HG03521 (cell line): ENCODE results near the gene RTP5.

Source experiments
- ATAC-seq: cut with Tn5 transposase; IDR thresholded peaks from one replicate; pipeline ENCODE4 v1.9.1; 2021; ENCODE audit warnings: mild to moderate bottlenecking, moderate library complexity; ENCODE audit not compliant: unreplicated experiment

The RTP5 gene

GRCh38 chr2:241857041-241857541, 12.4 kb upstream of the RTP5 start:
- ATAC-seq: no peak

DNA sequence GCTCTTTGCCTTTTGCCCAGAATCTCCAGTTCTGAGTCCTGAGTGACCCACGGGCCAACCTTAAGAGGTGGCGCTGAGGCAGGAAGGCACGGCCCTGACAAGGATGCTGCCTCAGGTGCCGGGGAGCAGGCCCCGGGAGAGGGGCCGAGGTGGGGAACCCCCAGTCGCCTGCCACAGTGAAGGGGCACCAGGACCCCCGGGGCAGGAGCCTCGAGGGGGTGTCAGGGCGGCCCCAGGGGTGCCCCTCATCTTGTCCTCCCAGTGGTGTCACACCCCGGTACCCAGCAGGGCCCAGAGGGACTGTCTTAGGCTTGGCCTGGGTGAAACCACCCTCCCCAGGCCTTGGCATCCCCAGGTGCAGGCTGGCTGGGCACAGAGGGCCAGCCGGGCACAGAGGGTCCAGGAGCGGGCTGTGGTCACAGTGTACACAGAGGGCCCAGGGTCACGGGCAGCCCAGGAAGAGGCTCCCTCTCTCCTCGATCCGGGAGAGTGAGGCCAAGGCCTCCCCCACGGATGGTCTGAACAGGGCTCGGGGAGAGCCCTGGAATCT, 11.9 kb upstream of the RTP5 start:
- ATAC-seq: no peak

- ATAC-seq: no peak
Measured at GRCh38 chr2:241858206-241859016, 11.1 kb upstream of the RTP5 start, which contains the start of gene PDCD1. Gene PDCD1 (minus strand): TSS chr2:241858894. CDS start chr2:241858838, 56 bp downstream.

DNA sequence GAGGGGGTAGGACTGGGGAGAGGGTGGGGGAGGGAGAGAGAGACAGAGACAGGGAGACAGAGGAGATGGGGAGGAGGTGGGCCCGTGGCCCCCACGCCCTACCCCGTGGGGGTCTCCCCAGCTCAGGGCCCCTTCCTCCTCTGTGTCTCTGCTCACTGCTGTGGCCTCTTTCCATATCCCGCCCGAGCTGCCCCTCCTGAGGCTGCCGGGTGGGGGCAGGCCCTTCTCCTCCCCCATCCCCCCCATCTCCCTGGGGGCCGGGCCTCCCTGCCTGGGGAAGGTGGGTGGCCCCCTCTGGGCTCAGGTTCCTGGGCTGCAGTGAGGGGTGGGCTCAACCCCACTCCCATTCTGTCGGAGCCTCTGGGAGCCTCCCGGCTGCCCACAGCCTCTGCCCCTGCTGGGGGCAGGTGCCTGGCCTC, 10.5 kb upstream of the RTP5 start:
- no peak for ATAC-seq

DNA sequence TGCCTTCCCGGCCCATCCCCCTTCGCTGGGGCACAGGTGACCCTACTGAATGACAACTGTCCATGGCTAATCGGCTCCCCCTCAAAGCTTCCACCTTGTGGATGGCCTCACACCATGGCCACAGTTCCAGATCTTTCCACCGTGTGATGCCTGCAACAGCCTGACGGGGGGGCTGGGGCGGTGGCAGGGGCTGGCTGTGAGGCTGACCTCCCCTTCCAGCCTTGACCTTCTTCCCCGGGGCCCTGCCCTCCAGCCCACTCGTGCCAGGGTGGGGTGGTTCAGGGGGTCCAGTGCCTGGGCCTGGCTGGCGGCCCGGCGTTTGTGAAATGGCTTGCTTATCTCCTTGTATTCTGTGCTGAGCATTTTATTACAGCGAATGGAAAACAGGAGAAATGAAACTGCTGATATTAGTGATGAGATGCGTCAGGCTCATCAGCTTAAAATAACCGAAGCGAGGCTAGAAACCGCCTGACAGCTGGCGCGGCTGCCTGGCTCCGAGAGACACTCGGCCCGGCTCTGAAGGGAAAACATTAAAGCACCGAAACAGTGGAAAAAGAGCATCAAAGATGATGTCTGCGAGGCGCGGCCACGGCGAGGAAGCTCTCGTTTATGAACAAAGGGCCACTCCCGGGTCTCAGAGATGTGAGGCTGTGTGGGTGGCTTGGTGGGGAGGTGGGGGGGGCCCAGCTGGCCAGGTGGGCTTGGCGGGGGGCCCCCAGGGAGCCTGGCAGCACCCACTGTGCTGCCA, 9.9 kb upstream of the RTP5 start:
- ATAC-seq: no peak

DNA sequence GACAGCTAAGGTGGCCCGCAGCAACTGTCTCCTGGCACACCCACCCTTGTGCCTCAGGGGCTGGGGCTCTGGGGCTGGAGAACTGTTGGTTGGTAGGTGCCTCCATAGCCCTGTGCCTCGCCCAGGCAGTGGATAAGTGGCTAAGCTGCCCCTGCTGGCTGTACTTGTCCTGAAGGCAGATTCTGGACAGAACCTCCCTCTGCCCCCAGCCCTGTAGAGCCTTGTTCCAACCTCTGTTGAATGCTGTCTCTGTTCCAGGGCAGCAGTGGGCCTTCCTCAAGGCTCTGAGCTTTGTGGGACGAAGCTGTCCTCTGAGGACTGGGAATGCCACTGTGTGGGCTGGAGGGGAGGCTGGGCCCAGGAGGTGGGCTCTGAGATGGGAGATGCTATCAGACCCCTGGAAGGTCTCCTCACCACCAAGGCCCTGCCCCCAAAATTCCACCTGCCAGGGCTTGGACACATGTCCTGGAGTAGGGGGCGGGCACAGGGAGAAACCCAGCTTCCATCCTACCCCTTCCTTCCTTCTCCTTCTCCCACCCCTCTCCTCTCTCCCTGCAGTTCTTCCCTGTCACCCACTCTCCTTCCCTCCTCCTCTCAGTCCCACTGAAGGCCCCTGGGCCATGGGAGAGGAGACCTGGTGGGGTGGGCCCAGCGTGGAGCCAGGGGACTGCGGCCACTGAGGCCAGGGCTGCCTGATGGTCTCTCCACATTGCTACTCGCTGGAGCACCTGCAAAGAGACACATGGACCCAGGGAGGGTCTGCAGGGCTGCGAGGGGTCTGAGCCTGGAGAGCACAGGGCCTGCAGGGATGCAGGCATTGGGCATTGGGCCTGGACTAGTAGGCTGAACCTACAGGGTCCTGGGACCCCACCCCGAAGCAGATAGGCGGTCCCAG, 9.1 kb upstream of the RTP5 start:
- ATAC-seq: no peak

GRCh38 chr2:241861264-241861663, 8.3 kb upstream of the RTP5 start:
- no peak for ATAC-seq

GRCh38 chr2:241862093-241862492, 7.4 kb upstream of the RTP5 start:
- no peak for ATAC-seq

DNA sequence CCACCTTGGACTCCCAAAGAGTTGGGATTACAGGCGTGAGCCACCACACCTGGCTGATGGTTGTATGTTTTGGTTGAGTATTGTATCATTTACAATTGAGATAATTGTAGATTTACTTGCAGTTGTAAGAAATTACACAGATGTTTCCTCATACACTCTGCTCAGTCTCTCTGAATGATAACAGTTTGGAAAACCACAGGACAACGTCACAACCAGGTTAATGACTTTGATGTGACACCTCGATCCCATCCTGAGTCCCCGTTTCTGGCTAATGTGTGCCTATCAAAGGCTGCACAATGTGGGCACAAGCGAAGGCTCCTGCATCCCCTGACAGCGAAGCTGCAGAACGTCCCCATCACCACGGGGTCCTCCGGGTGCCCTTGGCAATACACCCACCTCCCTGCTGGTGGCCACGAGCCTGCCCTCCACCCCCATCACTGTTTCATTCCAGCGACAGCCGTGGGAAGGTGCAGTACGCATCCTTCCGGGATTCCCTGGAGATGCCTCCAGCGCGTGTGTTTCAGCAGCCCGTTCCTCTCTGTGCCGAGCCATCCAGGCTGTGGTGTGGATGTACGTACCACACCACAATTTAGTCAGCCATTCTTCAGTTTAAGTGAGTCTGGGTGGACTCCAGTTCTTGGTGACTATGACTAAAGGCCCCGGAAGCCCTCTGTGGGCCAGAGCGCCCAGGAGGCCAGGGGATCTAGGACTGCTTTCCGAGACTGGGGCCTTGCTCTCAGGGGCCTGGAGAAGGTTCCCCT, 6.6 kb upstream of the RTP5 start:
- ATAC-seq: no peak

DNA sequence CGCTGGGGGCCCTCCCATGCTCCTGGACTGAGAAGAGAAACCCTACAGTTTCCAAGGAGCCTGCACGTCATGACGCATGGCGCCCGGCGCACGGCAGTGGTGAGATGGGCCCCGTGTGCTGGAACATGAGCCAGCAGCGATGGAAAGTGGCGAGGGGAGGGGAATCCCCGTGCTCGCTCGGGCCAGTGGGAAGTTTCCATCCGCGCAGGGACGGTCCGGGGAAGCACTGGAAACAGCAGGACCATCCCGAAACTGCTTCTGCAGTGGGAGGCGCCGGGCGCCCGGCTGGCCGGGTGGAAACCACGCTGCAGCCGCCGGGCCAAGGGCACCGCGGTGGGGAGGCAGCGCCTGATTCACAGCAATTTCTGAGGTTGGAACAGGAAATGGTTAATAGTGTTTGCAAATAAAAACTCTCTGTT, 6.0 kb upstream of the RTP5 start:
- ATAC-seq: no peak

DNA sequence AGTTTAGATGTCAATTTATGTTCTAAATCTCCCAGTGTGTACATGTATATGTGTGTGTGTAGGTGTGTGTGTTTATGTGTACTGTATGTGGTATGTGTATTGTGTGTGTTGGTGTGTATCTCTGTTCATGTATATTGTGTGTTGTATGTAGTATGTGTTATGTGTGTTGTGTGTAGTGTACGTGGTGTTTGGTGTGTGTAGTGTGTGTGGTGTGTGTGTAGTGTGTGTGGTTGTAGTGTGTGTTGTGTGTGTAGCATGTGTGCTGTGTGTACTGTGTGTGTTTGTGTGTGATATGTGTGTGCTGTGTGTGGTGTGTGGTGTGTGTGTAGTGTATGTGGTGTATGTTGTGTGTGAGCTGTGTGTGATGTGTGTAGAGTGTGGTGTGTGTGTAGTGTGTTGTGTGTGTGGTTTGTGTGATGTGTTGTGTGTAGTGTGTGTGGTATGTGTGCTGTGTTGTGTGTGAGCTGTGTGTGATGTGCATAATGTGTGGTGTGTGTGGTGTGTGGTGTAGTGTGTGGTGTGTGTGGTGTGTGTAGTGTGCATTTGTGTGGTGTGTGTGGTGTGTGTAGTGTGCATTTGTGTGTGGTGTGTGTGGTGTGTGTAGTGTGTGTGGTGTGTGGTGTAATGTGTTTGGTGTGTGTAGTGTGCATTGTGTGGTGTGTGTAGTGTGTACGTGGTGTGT, 5.2 kb upstream of the RTP5 start:
- ATAC-seq: no peak

GRCh38 chr2:241864850-241865213, 4.7 kb upstream of the RTP5 start:
- ATAC-seq: no peak

DNA sequence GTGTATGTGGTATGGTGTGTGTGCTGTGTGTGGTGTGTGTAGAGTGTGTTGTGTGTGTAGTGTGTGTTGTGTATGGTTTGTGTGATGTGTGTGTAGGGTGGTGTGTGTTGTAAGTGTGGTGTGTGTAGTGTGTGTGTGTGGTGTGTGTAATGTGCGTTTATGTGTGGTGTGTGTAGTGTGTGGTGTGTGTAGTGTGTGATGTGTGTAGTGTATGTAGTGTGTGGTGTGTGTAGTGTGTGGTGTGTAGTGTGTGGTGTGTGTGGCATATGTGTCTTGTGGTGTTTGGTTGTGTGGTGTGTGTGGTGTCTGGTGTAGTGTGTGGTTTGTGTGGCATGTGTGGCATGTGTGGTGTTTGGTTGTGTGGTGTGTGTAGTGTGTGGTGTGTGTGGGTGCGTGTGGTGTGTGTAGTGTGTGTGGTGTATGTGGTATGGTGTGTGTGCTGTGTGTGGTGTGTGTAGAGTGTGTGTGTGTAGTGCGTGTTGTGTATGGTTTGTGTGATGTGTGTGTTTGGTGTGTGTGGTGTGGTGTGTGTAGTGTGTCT, 4.0 kb upstream of the RTP5 start:
- no peak for ATAC-seq

GRCh38 chr2:241865957-241866789, 3.4 kb upstream of the RTP5 start:
- no peak for ATAC-seq

DNA sequence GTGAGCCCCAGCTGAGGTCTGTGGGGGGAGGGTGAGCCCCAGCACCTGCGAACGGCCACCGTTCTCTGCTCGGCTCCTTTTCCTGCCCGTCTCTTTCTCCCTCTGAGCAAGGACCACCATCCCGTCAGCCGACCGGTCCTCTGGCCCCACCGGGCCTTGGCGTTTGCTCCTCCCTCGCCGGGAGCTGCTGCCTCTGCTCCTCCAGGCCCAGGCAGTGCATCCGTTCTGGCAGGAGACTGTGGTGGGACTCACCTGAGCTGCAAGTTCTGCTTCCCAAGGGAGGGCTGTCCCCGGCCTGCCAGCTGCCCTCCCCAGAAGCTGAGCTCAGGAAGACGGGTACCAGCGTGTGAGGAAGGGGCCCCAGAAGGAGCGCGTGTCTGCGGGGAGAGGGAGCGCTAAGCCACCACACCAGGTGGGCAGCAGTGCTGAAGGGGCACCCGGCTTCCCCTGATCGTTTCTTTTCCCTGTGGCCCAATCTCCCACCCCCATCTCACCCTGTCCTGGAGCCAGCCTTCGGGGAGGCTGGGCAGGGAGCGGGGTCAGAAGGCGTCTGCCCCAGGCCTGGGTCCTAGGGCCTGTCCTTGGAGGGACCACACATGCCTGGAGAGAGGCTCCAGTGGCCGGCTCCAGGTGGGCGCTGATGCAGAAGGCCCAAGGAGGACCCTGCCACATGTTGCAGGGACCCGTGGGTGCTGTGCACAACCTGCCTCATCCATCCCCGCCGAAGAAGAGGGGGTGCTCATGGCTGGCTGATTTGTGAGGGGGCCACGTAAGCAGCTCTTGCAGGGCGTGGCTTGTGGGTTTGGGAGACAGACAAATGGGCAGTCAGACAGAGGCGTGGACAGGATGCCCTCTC, 2.5 kb upstream of the RTP5 start:
- ATAC-seq: no peak

DNA sequence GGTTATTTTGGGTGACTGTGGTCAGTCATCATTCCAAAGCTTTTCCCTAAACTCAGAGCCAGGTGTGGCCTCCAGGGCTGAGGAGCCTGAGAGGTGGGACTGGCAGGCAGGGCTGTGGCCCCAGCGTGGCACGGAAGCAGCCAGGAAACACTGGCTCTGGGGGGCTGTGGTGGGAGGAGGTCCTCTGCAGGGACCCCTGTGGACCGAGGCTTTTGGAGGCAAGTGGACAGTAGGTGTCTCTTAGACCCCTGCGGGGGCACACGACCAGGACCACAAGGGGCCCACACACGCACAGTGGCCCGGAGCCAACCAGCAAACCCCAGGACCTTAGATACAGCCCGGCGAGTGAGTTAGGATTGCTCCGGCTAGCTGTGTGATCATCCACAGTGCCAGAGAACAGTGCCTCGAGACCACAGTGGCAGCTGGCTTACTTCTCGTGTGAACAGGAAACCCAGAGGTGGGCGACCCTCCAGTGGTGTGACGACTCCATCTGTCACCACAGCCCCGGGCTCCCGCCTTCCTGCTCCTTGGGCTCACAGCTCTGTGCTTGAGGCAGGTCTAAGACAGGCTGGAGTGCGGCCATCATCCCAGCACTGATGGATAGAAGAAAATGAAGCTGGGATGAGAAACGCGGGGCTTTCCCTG, 1.6 kb upstream of the RTP5 start:
- no peak for ATAC-seq

DNA sequence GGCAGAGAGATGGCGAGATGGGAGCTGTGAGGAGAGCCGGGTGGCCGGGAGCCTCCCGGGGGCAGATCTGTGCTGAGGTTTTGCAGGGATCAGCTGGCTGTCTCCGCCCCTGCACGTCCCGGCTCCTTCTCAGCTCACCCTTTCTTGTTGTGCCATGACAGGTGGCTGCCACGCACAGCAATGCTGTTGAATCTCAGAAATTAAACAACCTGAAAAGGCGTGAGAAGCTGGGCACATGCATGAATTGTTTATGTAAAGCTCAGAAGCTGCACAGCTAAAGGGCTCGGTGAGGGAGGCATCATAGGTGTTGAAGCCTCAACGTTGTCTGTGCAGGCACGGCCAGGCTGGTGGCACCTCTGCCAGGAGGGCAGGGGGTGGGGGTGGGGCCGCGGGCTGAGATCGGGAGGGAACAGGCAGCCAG, 858 bp upstream of the RTP5 start:
- ATAC-seq: no peak
